MM.1S (cell line): ENCODE results near the gene CRIP3.

Experiments used
- DNase-seq: peaks from one replicate; pipeline ENCODE4 v3.0.0-alpha.2; 2015
- H2AFZ ChIP-seq: fragments of 300-600 bp; sonication (generic); 2 replicates; pipeline ENCODE4 v1.6.0; 2016; ENCODE audit warnings: antibody characterized with exemption, low read length
- H3F3A ChIP-seq: fragments of 300-600 bp; sonication (generic); 2 replicates; pipeline ENCODE4 v1.6.1; 2016; ENCODE audit warnings: mild to moderate bottlenecking, antibody characterized with exemption, low read length, moderate library complexity, mixed read lengths; ENCODE audit not compliant: insufficient read depth
- H3K27ac ChIP-seq: fragments of 300-600 bp; sonication (generic); 2 replicates; pipeline ENCODE4 v1.5.1; 2016; ENCODE audit warnings: mild to moderate bottlenecking, low read length
- H3K27me3 ChIP-seq: fragments of 300-600 bp; sonication (generic); replicated peaks from 2 replicates; pipeline ENCODE4 v1.6.0; 2016; ENCODE audit warnings: low read length; ENCODE audit not compliant: insufficient read depth
- H3K36me3 ChIP-seq: fragments of 300-600 bp; sonication (generic); replicated peaks from 2 replicates; pipeline ENCODE4 v1.6.1; 2016; ENCODE audit warnings: mild to moderate bottlenecking, low read length, mixed read lengths; ENCODE audit not compliant: insufficient read depth
- H3K4me1 ChIP-seq: fragments of 300-600 bp; sonication (generic); 2 replicates; pipeline ENCODE4 v1.6.1; 2016; ENCODE audit warnings: low read length, mixed read lengths
- H3K4me2 ChIP-seq: fragments of 300-600 bp; sonication (generic); 2 replicates; pipeline ENCODE4 v1.6.0; 2016; ENCODE audit warnings: low read depth, low read length
- H3K4me3 ChIP-seq: fragments of 300-600 bp; sonication (generic); 2 replicates; pipeline ENCODE4 v1.5.1; 2016; ENCODE audit warnings: low read length, mixed read lengths
- H3K79me2 ChIP-seq: fragments of 300-600 bp; sonication (generic); 2 replicates; pipeline ENCODE4 v1.6.1; 2016; ENCODE audit warnings: mixed run types, low read length, mixed read lengths
- H3K9ac ChIP-seq: fragments of 300-600 bp; sonication (generic); 2 replicates; pipeline ENCODE4 v1.6.1; 2016; ENCODE audit warnings: low read length, mixed read lengths
- H3K9me2 ChIP-seq: fragments of 300-600 bp; sonication (generic); replicated peaks from 2 replicates; pipeline ENCODE4 v1.6.1; 2016; ENCODE audit warnings: mild to moderate bottlenecking, low read length, mixed read lengths; ENCODE audit not compliant: insufficient read depth
- H3K9me3 ChIP-seq: fragments of 300-600 bp; sonication (generic); replicated peaks from 2 replicates; pipeline ENCODE4 v1.6.1; 2016; ENCODE audit warnings: mild to moderate bottlenecking, low read length, mixed read lengths; ENCODE audit not compliant: insufficient read depth
- H4K20me1 ChIP-seq: fragments of 300-600 bp; sonication (generic); 2 replicates; pipeline ENCODE4 v1.6.1; 2016; ENCODE audit warnings: mild to moderate bottlenecking, low read length, moderate library complexity, mixed read lengths; ENCODE audit not compliant: insufficient read depth
- CTCF ChIP-seq: fragments of 300-600 bp; sonication (generic); IDR thresholded peaks from 2 replicates; pipeline ENCODE4 v1.5.1; 2016; ENCODE audit warnings: antibody characterized with exemption, low read length, mixed read lengths
- EZH2 ChIP-seq: fragments of 300-600 bp; sonication (generic); optimal IDR thresholded peaks from 2 replicates; pipeline ENCODE3; 2017; ENCODE audit warnings: low read depth, mild to moderate bottlenecking, antibody characterized with exemption, low read length, mixed read lengths
- EZH2phosphoT487 ChIP-seq: fragments of 300-600 bp; sonication (generic); IDR thresholded peaks from 2 replicates; pipeline ENCODE4 v1.6.1; 2018; ENCODE audit warnings: antibody characterized with exemption, low read length

CRIP3 gene

DNA sequence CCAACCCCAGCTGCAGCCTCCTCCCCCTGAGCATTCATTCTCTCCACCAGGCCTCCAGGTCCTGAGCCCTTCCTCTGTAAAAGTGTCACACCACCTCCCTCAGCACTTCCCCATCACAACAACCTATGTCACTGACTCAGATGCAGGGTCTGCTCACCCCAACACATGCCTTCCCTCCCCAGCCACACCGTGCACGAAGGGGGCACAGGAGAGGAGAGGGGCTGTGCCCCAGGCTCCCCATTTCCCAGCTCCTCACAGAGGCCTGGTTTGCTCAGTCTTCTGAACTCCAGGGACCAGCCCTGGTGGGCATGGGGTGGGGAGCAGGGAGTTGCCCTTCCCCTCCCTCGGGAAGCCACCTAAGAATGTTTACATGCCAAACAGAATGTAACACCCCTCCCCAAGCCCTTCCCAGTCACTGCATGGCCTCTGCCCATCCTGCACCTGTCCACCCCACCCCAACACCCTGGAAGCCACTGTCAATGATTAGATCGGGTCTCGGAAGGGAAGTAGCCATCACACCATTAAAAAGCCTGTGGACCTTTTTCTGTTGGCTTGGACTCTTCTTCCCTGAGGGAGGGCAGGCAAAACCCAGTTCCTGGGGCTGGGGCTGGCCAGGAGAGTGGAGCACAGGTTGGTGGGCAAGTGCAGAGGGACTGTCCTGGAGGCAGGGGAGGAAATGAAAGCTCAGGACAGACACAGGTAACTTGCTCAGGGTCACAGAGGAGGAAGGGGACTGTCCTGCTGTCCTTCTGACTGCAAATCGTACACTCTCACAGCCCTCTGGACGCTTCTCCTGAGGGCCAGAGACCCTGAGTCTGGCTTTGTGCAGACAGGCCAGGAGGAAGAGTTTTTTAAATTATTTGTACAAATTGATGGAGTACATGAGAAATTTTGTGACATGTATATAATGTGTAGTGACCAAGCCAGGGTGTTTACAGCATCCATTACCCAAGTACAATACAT lies 20.6 kb downstream of the CRIP3 start:
- Histone ChIP-seq H3F3A (no peaks in the 10 kb centered on the region), H2AFZ (no peak overlapping the region), H3K9me2 (no peaks in the 10 kb centered on the region), H3K9ac (no peak overlapping the region), H3K27me3 (peaks cover 32% of the 10 kb centered on the region), H3K4me1 (no peaks in the 10 kb centered on the region), H3K4me3 (no peak overlapping the region), H3K79me2 (no peaks in the 10 kb centered on the region), H4K20me1 (no peaks in the 10 kb centered on the region), H3K27ac (no peak overlapping the region), H3K4me2 (no peak overlapping the region), H3K9me3 (no peaks in the 10 kb centered on the region), H3K36me3 (no peaks in the 10 kb centered on the region)
- no peak for TF ChIP-seq EZH2phosphoT487
- no peak for TF ChIP-seq EZH2
- no peak for TF ChIP-seq CTCF
- DNase-seq, result no peak

DNA sequence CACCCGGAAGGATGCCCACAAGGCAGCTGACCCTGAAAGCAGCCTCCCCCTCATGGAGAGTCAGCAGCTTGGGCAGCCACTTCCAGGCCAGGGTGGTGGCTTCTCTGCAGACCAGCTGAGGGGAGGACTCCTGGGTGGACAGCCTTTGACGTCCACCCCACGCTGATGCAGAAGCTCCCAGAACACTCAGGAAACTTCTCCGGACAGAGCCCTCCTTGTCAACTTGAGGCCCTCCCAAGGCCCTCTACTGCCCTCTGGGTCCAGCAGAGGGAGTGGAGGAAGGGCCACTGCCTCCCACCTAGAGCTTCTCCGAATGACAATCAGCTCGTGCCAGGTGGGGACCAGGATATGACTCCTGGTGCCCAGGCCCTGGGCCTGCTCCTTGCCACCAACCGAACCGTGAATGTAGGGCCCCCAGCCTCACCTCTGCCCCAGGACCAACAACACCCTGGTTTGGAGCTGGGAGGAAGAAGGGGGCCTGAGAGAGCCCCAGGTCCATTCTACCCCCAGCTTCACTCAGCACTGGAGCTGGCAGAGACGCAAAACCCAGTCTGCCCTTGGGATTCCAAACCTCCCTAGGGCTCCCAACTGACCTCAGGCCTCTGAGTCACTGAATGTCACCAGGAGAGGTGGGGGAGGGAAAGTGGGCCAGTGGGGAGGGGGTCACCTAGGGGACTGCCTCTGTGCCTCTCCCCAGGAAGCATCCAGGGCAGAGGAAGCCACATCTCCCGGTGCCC lies 21.5 kb downstream of the CRIP3 start:
- H3K9me3 ChIP-seq, result no peaks in the 10 kb centered on the region
- no peak overlapping the region for H3K4me3 ChIP-seq
- no peak overlapping the region for H2AFZ ChIP-seq
- H3K9ac ChIP-seq, result no peak overlapping the region
- peaks cover 41% of the 10 kb centered on the region for H3K27me3 ChIP-seq
- H3K79me2 ChIP-seq, result no peaks in the 10 kb centered on the region
- no peaks in the 10 kb centered on the region for H3K9me2 ChIP-seq
- no peak for DNase-seq
- H3F3A ChIP-seq, result no peaks in the 10 kb centered on the region
- TF ChIP-seq EZH2phosphoT487, result no peak
- TF ChIP-seq EZH2, result no peak
- no peak for TF ChIP-seq CTCF
- no peaks in the 10 kb centered on the region for H3K4me1 ChIP-seq
- no peaks in the 10 kb centered on the region for H3K36me3 ChIP-seq
- H3K27ac ChIP-seq, result no peak overlapping the region
- no peaks in the 10 kb centered on the region for H4K20me1 ChIP-seq
- no peak overlapping the region for H3K4me2 ChIP-seq

DNA sequence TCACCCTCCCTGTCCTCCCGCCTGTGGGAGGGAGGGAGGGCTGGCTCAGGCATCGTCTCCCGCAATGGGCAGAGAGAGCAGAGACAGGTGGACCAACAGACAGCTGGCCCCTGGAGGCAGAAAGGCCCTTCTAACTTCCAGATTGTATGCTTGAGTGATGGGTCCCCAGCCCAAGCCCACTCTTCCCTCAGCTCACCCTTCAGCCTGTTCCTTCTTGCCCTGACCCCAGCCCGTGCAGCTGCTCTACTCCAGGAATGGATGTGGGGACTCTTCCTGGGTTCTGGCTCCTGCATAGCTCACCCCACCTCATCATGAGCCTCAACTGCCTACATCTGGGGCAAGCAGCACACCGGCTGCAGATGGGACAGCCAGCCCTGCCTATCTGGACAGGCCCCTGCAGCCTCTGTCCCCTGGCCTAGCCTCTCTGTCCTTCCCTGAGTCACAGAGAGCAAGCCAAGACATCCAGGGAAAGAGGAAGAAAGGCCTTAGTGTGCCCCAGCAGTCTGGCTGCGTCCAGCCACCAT lies 22.1 kb downstream of the CRIP3 start:
- Histone ChIP-seq H3K4me2 (no peak overlapping the region), H2AFZ (no peak overlapping the region), H3K27me3 (peaks cover 47% of the 10 kb centered on the region), H4K20me1 (no peaks in the 10 kb centered on the region), H3K9me3 (no peaks in the 10 kb centered on the region), H3F3A (no peaks in the 10 kb centered on the region), H3K79me2 (no peaks in the 10 kb centered on the region), H3K4me1 (no peaks in the 10 kb centered on the region), H3K27ac (no peak overlapping the region), H3K9me2 (no peaks in the 10 kb centered on the region), H3K9ac (no peak overlapping the region), H3K36me3 (no peaks in the 10 kb centered on the region), H3K4me3 (no peak overlapping the region)
- DNase-seq, result no peak
- no peak for TF ChIP-seq EZH2
- no peak for TF ChIP-seq EZH2phosphoT487
- no peak for TF ChIP-seq CTCF
